Iris pigment epithelial cell (primary cell): ENCODE data around the gene OR1L6.
A peak's percentile ranks its signal among the peaks of the same experiment; 100 is the strongest.

Source experiments
- DNase-seq: peaks from one replicate; pipeline ENCODE4 v3.0.0-alpha.2; 2011; ENCODE audit warnings: low read depth

OR1L6 gene

GRCh38 chr9:122742003-122742402 is at the start of gene OR1L6:
TSS of gene OR1L6 (plus strand) at chr9:122742303. CDS start at chr9:122749848, 7,545 bp downstream.
- DNase-seq, result no peak

GRCh38 chr9:122695696-122696095 is 46.4 kb upstream of the OR1L6 start:
- peak; percentile 2 for DNase-seq

- DNase-seq, result no peak
Measured at GRCh38 chr9:122718038-122718437, 24.1 kb upstream of the OR1L6 start.

- no peak for DNase-seq
Measured at GRCh38 chr9:122719218-122719617, 22.9 kb upstream of the OR1L6 start.

- no peak for DNase-seq
Measured at GRCh38 chr9:122723690-122724089, 18.4 kb upstream of the OR1L6 start, which contains the start of gene OR1L4. TSS of gene OR1L4 (plus strand) at chr9:122723990. CDS start at chr9:122723990, 0 bp downstream.

- no peak for DNase-seq
Measured at GRCh38 chr9:122754825-122755224, 12.7 kb downstream of the OR1L6 start.

GRCh38 chr9:122767817-122768216 is 25.7 kb downstream of the OR1L6 start:
- DNase-seq, result no peak

- DNase-seq, result no peak
Measured at GRCh38 chr9:122777052-122777451, 34.9 kb downstream of the OR1L6 start.

GRCh38 chr9:122777935-122778627 is 36.0 kb downstream of the OR1L6 start:
- peak; percentile 72 for DNase-seq

- DNase-seq, result no peak
Measured at GRCh38 chr9:122779181-122779580, 37.1 kb downstream of the OR1L6 start.

- DNase-seq, result no peak
Measured at GRCh38 chr9:122780026-122780425, 37.9 kb downstream of the OR1L6 start.

- no peak for DNase-seq
Measured at GRCh38 chr9:122781671-122782070, 39.6 kb downstream of the OR1L6 start.

GRCh38 chr9:122785269-122785668 is 43.2 kb downstream of the OR1L6 start:
- peak; percentile 6 for DNase-seq

GRCh38 chr9:122786338-122786737 is 44.2 kb downstream of the OR1L6 start:
- no peak for DNase-seq

- no peak for DNase-seq
Measured at GRCh38 chr9:122788831-122789230, 46.7 kb downstream of the OR1L6 start, which contains the start of gene OR5C1. TSS of gene OR5C1 (plus strand) at chr9:122788933. CDS start at chr9:122788933, 0 bp downstream.

- no peak for DNase-seq
Measured at GRCh38 chr9:122789256-122790046, 47.3 kb downstream of the OR1L6 start.

GRCh38 chr9:122791872-122792669 is 50.0 kb downstream of the OR1L6 start:
- DNase-seq, result no peak

GRCh38 chr9:122797316-122798063 is 55.4 kb downstream of the OR1L6 start:
- DNase-seq, result no peak
